SK-N-MC (cell line): Measurements from ENCODE around the gene XDH.

ENCODE experiments used
- EZH2 ChIP-seq: fragments of 200-600 bp; sonication (generic); IDR thresholded peaks from one replicate; pipeline ENCODE4 v1.6.1; 2017; ENCODE audit warnings: antibody characterized with exemption
- FOXP2 ChIP-seq: optimal IDR thresholded peaks from 2 replicates; pipeline ENCODE3; 2011; ENCODE audit warnings: mild to moderate bottlenecking, moderate library complexity; ENCODE audit not compliant: insufficient read depth; ENCODE audit errors: extremely low read length, control extremely low read depth
- POLR2AphosphoS5 ChIP-seq: IDR thresholded peaks from 2 replicates; pipeline ENCODE4 v1.6.1; 2012; ENCODE audit warnings: mild to moderate bottlenecking, low read depth, low read length, borderline replicate concordance

DNA sequence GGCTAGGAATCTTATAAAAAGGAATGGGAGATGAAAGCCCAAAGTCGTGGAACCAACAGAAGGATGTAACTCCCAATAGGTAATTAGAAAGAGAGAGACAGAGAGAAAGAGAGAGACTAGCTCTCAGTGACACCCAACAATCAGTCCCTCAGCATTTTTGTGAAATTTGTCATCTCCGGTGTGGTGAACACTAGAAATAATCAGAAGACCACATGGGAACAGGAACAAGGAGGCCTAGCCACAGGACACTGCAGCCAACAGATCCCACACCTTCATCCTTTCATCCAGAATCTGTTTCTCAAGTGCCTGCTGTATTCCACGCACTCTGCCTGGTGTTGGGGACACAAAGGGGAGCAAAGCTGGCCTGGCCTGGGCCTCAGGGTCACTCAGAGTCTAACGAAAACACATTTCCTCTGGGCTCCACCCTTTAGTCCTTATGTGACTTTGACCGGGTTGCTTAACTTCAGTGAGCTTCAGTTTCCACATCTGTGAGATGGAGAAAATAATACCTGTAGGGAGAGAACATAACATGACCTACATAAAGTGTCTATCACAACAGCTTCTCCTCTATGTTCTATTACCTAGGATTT, 127.5 kb downstream of the XDH start:
- TF ChIP-seq POLR2AphosphoS5 (no peak), EZH2 (no peak), FOXP2 (no peak)
